ENCODE measurements around the gene LIMCH1.

- TF ChIP-seq, protein P1, sequence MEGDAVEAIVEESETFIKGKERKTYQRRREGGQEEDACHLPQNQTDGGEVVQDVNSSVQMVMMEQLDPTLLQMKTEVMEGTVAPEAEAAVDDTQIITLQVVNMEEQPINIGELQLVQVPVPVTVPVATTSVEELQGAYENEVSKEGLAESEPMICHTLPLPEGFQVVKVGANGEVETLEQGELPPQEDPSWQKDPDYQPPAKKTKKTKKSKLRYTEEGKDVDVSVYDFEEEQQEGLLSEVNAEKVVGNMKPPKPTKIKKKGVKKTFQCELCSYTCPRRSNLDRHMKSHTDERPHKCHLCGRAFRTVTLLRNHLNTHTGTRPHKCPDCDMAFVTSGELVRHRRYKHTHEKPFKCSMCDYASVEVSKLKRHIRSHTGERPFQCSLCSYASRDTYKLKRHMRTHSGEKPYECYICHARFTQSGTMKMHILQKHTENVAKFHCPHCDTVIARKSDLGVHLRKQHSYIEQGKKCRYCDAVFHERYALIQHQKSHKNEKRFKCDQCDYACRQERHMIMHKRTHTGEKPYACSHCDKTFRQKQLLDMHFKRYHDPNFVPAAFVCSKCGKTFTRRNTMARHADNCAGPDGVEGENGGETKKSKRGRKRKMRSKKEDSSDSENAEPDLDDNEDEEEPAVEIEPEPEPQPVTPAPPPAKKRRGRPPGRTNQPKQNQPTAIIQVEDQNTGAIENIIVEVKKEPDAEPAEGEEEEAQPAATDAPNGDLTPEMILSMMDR (IDR thresholded peaks at IDR 0.05; ENCODE audit: poor library complexity): no peak
- TF ChIP-seq EZH2phosphoT487 (IDR thresholded peaks at IDR 0.05; ENCODE audit: low read depth, severe bottlenecking, unreplicated experiment) (no peak), EZH2 (IDR thresholded peaks at IDR 0.05; ENCODE audit: borderline replicate concordance) (no peak)
Observed at GRCh38 chr4:41532336-41532735, 5.6 kb upstream of the LIMCH1 start.

Data from hepatocyte (in vitro differentiated cells).